NCI-H2196 (cell line): ENCODE data around the gene CDCA5.

ENCODE experiments used
- DNase-seq: peaks from one replicate; lab custom pipeline; 2025; ENCODE audit not compliant: unreplicated experiment; lab: John Stamatoyannopoulos, UW

Gene CDCA5

DNA sequence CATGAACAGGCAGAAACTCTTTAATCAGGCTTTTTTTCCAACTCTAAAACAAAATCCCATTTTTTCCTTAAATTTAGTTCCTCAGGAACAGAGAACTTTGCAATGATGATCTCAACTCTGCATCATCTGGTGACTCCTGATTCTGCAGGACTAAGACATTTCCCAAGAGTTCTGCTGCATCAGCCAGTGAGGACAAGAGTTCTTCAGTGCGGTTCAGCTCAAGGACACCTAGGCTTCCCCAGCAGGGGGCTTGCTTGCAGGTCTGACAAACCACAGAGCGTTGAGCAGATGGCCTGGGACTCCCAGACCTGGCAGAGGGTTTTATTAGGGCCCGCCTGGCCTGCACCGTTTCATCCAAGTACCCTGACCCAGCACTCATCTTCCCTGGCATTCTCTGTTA is 6.4 kb downstream of the CDCA5 start:
- DNase-seq, result no peak

DNA sequence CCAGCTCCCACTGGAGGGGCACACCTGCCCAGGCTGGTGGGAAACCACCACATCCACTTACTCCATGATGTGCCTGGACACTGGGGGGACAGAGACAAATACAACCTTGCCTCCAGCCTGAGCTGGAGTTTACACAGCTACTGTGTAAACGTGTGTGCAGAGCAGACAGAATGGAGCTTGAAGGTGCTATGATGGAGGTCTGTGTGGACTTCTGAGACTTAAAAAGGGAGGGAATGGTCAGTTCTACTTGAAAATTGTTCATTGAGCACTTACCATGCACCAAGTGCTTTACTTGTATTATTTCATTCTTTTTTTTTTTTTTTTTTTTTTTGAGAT is 11.2 kb downstream of the CDCA5 start:
- no peak for DNase-seq

DNA sequence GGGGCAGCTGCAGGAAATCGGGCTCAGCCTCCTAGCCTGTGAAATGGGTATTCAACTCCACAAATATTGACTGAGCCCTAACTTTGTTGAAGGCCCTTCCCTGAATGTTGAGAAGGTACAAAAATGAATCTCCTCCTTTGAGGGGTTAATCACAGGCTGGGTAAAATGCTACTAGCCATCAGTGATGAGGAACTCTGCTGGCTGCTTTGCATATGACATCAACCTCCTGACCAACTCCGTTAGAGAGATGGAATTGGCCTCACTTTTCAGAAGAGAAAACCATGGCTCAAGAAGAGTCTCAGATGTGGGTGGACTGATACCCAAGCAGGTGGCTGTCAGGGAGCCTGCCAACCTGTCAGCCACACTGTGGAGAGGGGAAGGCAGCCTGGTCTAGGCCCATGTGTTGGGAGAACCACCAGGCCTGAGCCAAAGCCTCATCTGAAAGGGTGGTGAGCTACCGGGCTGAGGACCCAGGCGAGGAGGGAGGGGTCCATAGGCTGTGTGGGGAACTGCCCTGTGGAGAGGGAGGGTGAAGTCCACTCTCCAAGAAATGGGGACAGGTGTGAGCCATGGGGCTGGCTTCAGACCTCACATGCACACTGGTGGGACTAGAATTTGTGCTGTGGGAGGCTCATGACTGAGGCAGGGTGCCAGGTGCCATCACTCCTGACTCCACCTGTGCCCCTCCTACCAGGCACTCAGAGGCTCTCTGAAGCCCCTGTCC is 11.8 kb downstream of the CDCA5 start:
- no peak for DNase-seq

DNA sequence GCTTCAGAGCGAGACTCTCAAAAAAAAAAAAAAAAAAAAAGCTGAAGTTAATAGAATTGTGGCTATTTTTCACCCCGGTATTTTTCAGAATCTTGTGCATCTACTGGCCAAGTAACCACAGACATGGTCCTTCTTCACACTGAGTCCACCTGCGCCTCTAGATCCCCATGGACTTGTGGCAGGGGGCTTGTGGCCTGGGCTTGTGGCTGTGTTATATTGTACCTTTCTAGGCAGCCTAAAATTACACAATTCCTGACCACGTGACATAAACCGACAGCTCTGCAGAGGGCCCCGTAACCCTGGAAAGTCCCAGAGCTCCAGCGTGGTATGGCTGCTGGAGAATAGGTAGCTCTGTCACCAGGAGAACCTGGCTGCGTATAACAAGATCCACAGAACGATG is 14.6 kb downstream of the CDCA5 start:
- no peak for DNase-seq

DNA sequence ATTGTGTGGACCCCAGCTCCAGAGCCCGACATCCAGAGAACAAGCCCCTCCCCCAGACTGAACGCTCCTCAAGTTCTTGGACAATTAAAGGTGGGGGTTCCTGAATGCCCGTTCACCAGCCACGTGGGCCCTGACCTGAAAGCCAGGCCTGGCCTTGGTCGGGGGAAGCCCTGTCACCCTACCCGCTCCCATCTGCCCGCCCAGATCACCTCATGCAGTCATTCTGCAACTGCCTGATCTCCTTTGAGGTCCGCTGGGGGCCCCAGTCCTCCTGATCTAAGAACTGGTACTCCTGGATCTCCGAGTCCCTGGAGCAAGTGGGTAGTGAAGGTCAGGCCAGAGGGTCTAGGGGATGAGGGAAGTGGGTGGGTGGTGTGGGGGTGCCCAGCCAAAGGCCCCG is 16.4 kb downstream of the CDCA5 start:
- DNase-seq, result no peak

DNA sequence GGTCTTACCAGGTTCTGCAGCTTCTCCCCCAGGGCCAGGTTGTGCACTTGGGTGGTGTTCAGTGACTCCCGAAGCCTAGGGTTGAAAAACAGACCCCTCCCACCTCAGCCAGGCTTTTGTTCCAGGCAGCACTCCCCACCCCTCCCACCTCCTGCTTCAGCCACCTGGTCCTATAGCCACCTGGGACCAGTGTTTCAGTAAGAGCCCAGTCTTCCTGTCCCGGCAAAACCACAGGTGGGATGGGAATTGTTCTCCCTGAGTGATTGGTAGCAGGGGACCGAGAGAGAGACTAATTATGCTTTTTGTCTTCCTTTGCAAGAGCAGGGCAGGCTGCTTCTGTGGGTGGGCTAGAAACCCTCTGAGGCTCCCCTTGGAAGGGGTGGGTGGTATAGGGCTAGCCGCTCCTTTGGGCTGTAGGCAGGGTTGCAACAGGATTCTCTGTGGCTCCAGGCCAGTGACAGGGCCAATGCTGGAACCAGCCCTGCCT is 17.0 kb downstream of the CDCA5 start:
- DNase-seq, result no peak

DNA sequence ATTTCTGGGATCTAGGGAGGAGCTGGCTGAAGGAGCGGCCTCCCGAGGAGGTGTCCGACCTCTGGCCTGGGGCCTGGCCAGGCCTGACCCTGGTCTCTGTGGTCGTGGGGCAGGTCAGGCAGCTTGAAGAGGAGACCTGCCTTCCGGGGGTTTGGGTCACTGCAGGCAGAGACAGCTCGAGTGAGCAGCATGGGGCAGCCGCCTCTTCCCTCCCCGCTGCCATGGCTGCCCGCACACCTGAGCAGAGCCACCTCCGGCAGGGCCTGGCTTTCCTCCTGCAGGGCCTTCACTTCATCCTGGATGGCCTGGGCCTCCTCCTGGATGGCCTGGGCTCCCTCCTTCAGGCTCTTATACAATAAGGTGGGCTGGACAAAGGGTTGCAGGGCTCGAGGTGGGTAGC is 17.5 kb downstream of the CDCA5 start:
- no peak for DNase-seq

DNA sequence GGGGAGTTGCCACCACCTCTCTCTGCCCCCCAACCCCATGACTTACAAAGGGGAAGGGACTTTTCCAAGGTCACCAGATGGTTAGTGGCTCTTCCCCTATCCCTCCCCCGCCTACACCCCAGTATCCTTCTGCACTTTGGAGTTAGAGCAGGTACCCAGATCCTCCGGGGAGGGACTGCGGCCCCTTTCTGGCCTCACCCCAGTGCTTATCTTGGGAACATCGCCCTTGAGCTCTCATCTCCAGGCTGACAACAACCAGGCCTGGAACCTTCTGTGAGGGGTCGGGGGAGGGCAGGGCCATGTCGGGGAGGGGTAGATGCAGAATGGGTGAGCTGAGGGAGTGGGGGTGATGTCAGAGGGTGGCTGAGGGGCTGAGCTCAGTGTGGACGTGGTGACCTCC is 18.0 kb downstream of the CDCA5 start:
- no peak for DNase-seq

DNA sequence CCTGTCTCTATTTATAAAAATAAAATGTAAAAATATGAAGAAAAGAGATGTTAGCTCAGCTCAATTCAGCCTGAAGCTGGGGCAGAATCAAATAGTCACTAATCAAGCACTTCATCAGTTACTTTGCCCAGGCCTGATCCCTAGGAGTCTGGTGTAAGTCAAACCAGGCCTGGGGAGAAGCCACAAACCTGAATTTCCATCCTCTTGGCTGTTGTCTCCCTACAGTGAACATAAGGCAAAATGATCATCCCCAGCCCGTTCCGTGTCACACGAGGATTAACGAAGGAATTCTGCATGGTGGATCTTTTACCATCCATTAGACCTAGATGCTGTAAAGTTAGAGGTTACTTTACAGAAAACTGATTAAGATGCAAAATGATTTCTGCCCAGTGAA is 19.0 kb downstream of the CDCA5 start:
- DNase-seq, result no peak

DNA sequence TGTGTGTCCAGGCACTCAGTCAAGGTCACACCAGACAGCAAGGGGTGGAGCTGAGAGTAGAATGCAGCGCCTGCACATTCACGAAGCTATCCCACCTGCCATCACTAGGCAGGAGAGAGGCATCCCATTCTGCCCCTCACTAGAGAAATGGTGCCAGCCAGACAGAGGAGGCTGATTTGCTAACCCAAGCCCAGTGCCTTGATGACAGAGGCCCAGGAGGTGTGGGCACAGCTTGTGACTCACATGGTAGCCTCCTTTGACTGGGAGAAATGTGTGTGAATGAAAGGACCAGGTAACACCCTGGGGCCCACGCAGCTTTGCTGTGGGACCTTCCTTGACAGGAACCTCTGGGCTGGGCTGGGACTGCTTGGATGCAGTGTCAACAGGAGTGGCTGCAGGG is 20.3 kb downstream of the CDCA5 start:
- no peak for DNase-seq

DNA sequence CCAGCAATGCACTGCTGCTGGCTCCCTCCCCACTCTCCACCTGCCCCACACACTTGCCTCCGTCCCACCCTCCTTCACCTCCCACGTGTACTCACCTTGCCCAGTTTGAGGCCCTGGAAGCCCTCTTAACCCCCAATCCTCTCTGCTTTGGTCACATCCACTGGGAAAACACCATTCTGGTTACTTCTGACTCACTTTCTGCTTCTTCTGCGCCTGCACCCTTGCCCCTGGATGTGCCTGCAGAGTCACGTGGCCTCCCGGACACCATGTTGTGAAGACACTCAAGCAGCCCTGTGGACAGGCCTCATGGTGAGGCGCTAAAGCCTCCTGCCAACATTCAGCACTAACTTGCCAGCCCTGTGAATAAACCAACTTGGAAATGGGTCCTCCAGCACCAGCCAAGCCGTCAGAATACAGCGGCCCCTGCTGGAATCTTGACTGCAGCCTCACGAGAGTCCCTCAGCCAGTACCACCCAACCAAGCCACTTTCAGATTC is 22.9 kb downstream of the CDCA5 start:
- DNase-seq, result no peak

DNA sequence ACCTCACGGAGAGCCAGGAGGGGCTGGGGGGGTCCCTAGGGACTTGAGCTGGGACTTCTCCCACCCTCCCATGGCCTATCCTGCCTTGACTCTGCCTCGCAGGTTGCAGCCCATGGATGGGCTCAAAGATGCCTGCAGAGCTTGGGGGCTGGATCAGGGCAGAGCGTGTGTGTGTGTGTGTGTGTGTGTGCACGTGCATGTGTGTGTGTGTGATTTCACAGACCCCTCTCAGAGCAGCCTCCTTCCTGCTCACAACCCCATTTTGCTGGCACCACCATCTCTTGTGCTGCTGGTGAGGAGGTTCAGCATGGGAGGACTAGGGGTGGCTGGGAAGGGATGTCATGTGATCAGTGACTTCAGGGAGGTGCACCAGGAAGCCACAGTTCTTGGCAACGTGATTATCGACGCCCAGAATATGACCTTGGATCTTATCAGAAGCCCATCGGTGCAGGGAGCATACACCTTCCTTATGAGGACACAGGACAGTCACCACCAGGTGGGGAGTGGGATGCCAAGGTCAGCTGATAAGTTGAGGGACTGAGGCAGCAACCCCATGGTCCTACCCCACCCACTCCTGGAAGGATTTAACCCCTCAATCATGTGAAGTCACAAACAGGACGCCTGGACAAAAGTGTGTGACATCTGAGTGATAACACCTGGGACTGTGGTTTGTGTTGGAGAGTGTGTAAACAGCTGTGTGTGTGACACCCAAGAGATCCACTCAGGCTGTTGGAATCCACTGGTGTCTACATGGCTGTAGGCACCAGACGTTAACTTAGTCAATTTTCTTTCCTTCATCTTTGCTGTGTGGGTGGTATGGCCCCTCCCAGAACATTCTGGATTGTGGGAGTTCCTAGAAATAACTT is 23.6 kb downstream of the CDCA5 start:
- DNase-seq, result no peak

DNA sequence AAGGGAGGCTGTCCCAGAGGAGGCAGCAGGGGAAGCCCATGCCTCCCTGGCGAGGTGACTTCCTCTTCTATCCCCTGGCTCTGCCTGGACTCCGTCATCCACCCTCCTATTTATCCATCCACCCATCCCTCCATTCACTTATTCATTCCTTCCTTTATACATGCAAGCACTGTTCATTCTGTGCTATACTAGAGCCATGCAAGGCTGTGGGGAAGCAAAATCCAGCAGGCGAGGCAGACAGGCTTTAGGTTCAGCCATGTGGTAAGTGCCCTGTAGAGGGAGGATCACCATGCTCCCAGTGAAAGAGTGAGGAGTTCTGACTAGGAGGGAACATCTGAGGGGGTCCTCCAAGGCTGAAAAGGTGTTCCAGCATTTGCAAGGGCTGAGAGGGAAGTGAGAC is 24.3 kb downstream of the CDCA5 start:
- no peak for DNase-seq

DNA sequence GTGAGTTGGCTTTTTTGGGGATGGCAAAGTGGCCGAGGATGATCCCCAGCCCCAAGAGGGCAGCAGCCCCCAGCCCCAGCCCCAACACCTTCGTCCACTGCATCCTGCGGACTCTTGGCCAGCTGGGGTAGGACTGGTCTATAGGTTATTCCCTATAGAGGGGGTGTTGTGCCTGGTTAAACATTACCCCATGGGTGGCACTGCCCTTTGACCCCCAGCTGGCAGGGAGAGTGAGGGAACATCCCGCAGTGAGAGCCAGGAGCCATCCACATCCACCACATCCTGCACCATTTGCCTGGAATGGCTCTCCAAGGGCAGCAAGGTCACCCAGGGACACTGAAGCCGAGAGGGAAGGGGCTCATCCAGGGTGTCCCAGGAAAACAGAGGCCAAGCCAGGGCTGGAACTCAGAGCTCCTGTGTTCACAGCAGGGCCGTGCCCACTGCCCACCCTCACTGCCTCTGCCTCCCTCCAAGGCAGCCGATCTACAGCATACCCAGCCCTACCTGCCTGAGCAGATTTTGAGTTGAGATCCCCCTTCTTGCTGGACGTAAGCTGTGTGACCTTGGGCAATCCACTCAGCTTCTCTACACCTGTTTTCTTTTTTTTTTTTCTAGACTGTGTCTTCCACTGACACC is 25.3 kb downstream of the CDCA5 start, which contains the start of gene NAALADL1:
Gene NAALADL1, minus strand, starts transcription at position 135 of the 636 bp plus-strand sequence. Its CDS starts 32 bp downstream, at position 103.
- DNase-seq, result no peak

DNA sequence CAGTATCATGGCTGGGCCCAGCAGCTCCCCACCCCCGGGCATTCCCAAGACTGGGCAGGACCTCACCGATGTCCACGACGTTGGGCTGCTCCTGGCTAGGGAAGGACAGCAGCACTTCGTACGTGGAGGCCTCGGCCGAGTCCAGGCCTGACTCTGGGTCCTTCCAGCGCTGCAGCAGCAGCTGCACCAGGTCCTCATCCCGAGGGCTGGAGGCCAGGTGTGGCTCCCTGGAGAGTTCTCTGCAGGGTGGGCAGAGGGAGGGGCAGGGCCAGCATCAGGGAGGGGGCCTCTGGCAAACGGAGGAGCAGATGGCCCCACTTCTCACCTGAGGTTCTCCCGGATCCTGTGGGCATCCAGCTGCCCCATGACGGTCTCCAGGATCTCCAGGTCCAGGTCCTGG is 25.8 kb downstream of the CDCA5 start:
- no peak for DNase-seq

DNA sequence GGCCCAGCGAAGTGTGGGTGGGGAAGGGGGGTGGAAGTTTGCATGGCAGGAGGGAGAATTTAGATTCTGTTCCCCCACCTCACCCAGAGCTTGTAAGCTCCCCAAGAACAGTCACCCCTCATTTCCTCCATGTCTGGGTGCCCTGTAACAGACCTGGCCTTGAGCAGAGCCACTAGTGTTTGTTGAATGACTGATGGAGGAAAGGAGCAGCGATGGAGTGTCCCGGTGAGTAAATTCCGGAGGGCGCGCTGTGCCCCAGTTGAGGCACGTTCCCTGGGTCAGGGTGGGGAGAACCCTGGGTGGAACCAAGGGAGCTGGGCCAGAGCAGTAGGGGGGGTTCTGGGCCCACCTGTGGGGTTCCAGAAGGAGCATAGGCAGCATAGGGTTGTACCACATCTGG is 26.3 kb downstream of the CDCA5 start:
- no peak for DNase-seq

DNA sequence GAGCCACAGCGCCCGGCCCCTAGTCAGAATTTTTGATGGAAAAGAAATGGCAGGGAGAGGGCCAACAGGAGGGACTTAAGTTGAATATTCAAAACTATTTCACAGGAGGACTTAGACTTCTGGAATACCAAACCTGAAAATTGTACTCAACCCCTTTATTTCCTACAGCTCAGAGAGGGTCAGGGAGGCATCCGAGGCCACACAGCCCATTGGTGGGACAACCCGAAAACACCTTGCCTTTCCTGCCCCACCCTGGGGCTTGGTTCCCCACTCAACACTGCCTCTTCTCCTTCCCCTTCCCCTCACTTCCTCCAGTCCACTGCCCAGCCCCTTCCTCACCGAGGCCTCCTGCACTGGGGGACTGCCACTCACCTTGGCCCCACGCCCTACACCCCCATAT is 26.8 kb downstream of the CDCA5 start:
- DNase-seq, result no peak

DNA sequence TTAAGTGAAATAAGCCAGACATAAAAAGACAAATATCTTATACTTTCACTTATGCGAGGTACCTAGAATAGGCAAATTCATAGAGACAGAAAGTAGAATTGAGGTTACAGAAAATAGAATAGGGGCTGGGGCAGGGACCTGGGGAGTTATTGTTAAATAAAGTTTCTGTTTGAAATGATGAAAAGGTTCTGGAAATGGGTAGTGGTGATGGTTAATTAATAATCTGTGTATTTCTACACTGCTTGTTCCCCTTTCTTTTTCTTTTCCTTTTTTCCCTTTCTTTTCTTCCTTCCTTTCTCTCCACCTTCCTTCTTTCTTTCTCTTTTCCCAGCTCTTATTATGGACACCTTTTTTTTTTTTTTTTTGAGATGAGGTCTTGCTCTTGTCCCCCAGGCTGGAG is 28.3 kb downstream of the CDCA5 start:
- DNase-seq, result no peak

DNA sequence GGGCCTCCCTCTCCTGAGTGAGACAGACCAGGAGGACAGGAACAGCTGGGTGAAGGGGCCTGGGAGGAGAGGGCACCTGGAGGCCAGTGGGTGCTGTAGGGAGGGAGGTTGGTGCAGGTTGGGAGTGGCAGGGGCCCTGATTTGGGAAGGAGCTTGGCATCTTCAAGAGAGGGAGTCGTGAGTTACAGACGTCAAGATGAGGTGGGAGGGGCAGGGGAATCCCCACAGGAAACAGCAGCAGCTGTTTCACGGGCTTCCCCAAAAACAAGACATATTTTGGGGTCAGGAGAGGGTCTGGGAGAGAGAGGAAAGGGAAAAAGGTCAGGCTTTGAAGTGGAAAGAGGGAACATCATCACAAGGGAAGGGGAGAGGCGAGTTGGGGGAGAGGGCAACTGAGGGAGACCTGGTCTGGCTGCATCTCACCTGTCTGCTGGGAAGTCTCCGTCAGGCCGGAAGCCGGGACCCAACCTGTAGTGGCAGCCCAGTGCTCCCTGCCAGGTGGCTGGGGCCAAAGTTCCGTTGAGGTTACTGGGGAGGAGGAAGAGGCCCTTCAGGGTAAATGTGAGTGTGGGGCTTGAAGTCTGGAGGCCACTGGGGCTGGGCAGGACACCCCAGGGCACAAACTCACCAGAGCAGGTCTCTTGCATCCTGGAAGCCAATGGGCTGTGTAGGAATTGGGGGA is 29.9 kb downstream of the CDCA5 start:
- DNase-seq, result no peak

DNA sequence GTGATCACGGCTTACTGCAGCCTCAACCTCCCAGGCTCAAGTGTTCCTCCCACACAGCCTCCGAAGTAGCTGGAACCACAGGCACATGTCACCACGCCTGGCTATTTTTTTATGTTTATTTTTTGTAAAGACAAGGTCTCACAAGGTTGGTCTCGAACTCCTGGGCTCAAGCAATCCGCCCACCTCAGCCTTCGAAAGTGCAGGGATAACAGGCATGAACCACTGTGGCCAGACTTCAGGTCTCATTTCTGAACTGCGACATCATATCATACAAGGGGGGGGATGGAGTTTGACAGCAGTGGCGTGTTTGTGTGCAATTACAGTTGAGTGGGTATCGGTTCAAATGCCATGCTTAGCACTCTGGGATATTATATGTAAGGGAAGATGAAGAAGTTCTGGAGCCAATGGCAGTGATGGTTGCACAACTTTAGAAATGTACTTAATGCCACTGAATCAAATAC is 32.4 kb downstream of the CDCA5 start:
- no peak for DNase-seq
